ENCODE data around the gene DDX25. TPM values are rescaled to one million over a fixed set of nuclear protein-coding genes. Genes with fewer than 3 reads are reported as not detected.

The DDX25 gene
- total RNA-seq, 4 donors from 2014 or later: 1.5 TPM; not detected in 3

GRCh38 chr11:125948278-125949051 lies 44.2 kb downstream of the DDX25 start:
- H3K36me3 ChIP-seq: no peaks in the 10 kb centered on the region
- no peaks in the 10 kb centered on the region for H3K27me3 ChIP-seq
- H3K4me3 ChIP-seq: no peak overlapping the region
- H3K9me3 ChIP-seq: no peaks in the 10 kb centered on the region
- peaks cover 12 to 22% (median 21%) of the 10 kb centered on the region in 4 donors for H3K4me1 ChIP-seq
- in situ Hi-C loops (cut with MboI; ENCODE audit: low pct_ligation_motif_present in 1 of 4, low pct_unique_long_range_greater_than_20kb in 1 of 4, low sequenced_read_pairs in 3 of 4) (no loop called here), intact Hi-C loops (cut with DNase I; ENCODE audit: low total_unique reads) (no loop called here)
- TF ChIP-seq POLR2A (IDR thresholded peaks at IDR 0.05): no peak
- no peak for TF ChIP-seq POLR2AphosphoS5 (IDR thresholded peaks at IDR 0.05)
- TF ChIP-seq, protein P1, sequence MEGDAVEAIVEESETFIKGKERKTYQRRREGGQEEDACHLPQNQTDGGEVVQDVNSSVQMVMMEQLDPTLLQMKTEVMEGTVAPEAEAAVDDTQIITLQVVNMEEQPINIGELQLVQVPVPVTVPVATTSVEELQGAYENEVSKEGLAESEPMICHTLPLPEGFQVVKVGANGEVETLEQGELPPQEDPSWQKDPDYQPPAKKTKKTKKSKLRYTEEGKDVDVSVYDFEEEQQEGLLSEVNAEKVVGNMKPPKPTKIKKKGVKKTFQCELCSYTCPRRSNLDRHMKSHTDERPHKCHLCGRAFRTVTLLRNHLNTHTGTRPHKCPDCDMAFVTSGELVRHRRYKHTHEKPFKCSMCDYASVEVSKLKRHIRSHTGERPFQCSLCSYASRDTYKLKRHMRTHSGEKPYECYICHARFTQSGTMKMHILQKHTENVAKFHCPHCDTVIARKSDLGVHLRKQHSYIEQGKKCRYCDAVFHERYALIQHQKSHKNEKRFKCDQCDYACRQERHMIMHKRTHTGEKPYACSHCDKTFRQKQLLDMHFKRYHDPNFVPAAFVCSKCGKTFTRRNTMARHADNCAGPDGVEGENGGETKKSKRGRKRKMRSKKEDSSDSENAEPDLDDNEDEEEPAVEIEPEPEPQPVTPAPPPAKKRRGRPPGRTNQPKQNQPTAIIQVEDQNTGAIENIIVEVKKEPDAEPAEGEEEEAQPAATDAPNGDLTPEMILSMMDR (IDR thresholded peaks at IDR 0.05): no peak
- no peak for TF ChIP-seq EP300 (IDR thresholded peaks at IDR 0.05; ENCODE audit: low read depth)
- 78 to 80% methylated on average over 2 to 23 of the region's 23 CpGs for WGBS, 2 donors (ENCODE audit: low coverage in 1 of 2)
- DNase-seq: no peak
- H3K27ac ChIP-seq: no peak overlapping the region

DNA sequence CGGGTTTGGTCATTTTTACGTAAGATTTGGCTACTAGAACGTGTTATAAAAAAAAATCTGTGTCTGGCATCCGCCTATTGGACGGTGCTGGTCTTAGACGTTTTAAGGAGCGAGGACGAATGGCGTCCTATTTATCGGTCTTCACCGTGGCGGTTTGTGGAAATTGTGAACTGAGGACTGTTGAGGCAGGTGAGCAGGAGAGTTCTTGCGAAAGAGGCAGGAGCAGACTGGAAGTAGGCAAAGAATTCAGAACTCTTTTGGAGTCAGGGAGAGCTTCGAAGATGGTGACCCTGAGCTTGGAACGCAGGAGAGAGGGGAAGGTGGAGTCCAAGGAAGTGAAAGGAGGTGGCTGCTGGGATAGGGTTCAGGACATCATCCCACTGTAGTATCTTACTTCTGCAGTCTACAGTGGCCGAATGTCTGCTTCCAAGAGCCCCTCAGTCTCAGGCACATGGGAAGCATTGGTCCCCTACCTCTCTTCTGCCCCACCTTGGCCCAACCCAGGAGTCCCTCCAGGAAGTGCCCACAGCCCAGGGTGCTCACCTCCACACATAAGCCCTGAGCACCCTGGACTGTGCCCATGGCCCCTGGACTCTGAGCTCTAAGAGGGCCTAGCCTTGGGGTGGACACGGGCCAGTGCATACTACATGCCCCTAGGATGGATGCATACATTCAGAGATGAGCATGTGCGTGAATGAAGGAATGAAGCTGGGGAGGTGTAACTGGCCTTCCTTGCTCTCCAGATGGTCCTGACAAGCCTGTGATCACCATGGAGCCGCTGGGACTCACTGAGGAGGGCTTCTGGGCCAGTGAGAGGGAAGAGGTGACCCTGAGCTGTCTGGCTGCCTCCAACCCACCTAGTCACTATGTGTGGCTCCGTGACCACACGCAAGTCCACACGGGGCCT lies 45.2 kb downstream of the DDX25 start:
- intact Hi-C loops (cut with DNase I; ENCODE audit: low total_unique reads): no loop called here
- in situ Hi-C loops (cut with MboI; ENCODE audit: low pct_ligation_motif_present in 1 of 4, low pct_unique_long_range_greater_than_20kb in 1 of 4, low sequenced_read_pairs in 3 of 4): no loop called here
- no peak for TF ChIP-seq POLR2A (IDR thresholded peaks at IDR 0.05)
- TF ChIP-seq EP300 (IDR thresholded peaks at IDR 0.05; ENCODE audit: low read depth): no peak
- TF ChIP-seq, protein P1 (IDR thresholded peaks at IDR 0.05): no peak
- no peak for TF ChIP-seq POLR2AphosphoS5 (IDR thresholded peaks at IDR 0.05)

GRCh38 chr11:125950178-125950490 lies 45.8 kb downstream of the DDX25 start:
- no peaks in the 10 kb centered on the region for H3K36me3 ChIP-seq
- in situ Hi-C loops (cut with MboI; ENCODE audit: low pct_ligation_motif_present in 1 of 4, low pct_unique_long_range_greater_than_20kb in 1 of 4, low sequenced_read_pairs in 3 of 4) (no loop called here), intact Hi-C loops (cut with DNase I; ENCODE audit: low total_unique reads) (no loop called here)
- TF ChIP-seq, protein P1 (IDR thresholded peaks at IDR 0.05): no peak
- TF ChIP-seq EP300 (IDR thresholded peaks at IDR 0.05; ENCODE audit: low read depth) (no peak), POLR2A (IDR thresholded peaks at IDR 0.05) (no peak)
- no peaks in the 10 kb centered on the region for H3K27me3 ChIP-seq
- no peak for DNase-seq
- no peak overlapping the region for H3K4me3 ChIP-seq
- H3K9me3 ChIP-seq: no peaks in the 10 kb centered on the region
- no peak overlapping the region for H3K27ac ChIP-seq
- WGBS, 2 donors (ENCODE audit: low coverage in 1 of 2): 95% methylated on average over 11 of the region's 11 CpGs; no CpG with 5 or more reads in 1 of the 2 donors
- peaks cover 12 to 23% (median 22%) of the 10 kb centered on the region in 4 donors for H3K4me1 ChIP-seq

More for the DNA sequence above, 45.2 kb downstream of the DDX25 start:
- H3K4me3 ChIP-seq: no peak overlapping the region
- WGBS, 2 donors (ENCODE audit: low coverage in 1 of 2): 89% methylated on average over 16 to 22 of the region's 22 CpGs
- H3K36me3 ChIP-seq: no peaks in the 10 kb centered on the region
- H3K9me3 ChIP-seq: no peaks in the 10 kb centered on the region
- no peak overlapping the region for H3K27ac ChIP-seq
- H3K27me3 ChIP-seq: no peaks in the 10 kb centered on the region
- H3K4me1 ChIP-seq: peaks cover 12 to 23% (median 22%) of the 10 kb centered on the region in 4 donors
- DNase-seq: no peak

Measured in transverse colon (tissue), 4 donors.